ENCODE measurements around the gene TRAPPC11. TPM values are rescaled to one million over a fixed set of nuclear protein-coding genes. Genes with fewer than 3 reads are reported as not detected.

The TRAPPC11 gene
- total RNA-seq, 1 experiment from 2014 or later, result 34.5 TPM

GRCh38 chr4:183746305-183747229, 87.5 kb downstream of the TRAPPC11 start:
- DNase-seq, result no peak
- H3K79me2 ChIP-seq (ENCODE audit: low read length), result no peaks in the 10 kb centered on the region
- H3K36me3 ChIP-seq (ENCODE audit: insufficient read depth, low read length), result no peaks in the 10 kb centered on the region
- no peak overlapping the region for H3K4me2 ChIP-seq (ENCODE audit: low read depth, low read length, poor library complexity, severe bottlenecking)
- H4K20me1 ChIP-seq (ENCODE audit: insufficient read depth, low read depth, low read length), result no peaks in the 10 kb centered on the region
- no peak overlapping the region for H2AFZ ChIP-seq (ENCODE audit: low read length)
- H3K27ac ChIP-seq (ENCODE audit: low read length), result no peak overlapping the region
- H3K27me3 ChIP-seq (ENCODE audit: low read length), result no peaks in the 10 kb centered on the region
- H3K4me1 ChIP-seq (ENCODE audit: low read length), result no peaks in the 10 kb centered on the region
- H3K9ac ChIP-seq (ENCODE audit: low read length), result no peak overlapping the region
- no peaks in the 10 kb centered on the region for H3K9me3 ChIP-seq (ENCODE audit: low read length)
- no peaks in the 10 kb centered on the region for H3K9me2 ChIP-seq (replicated peaks; ENCODE audit: insufficient read depth, low read length)
- H3K4me3 ChIP-seq (ENCODE audit: low read length), result no peak overlapping the region

GRCh38 chr4:183747380-183747779, 88.3 kb downstream of the TRAPPC11 start:
- no peaks in the 10 kb centered on the region for H3K4me1 ChIP-seq (ENCODE audit: low read length)
- no peak for DNase-seq
- no peak overlapping the region for H2AFZ ChIP-seq (ENCODE audit: low read length)
- H3K27ac ChIP-seq (ENCODE audit: low read length), result no peak overlapping the region
- H3K4me3 ChIP-seq (ENCODE audit: low read length), result no peak overlapping the region
- H3K36me3 ChIP-seq (ENCODE audit: insufficient read depth, low read length), result no peaks in the 10 kb centered on the region
- no peaks in the 10 kb centered on the region for H4K20me1 ChIP-seq (ENCODE audit: insufficient read depth, low read depth, low read length)
- no peaks in the 10 kb centered on the region for H3K9me3 ChIP-seq (ENCODE audit: low read length)
- no peaks in the 10 kb centered on the region for H3K9me2 ChIP-seq (replicated peaks; ENCODE audit: insufficient read depth, low read length)
- H3K27me3 ChIP-seq (ENCODE audit: low read length), result no peaks in the 10 kb centered on the region
- H3K9ac ChIP-seq (ENCODE audit: low read length), result no peak overlapping the region
- no peaks in the 10 kb centered on the region for H3K79me2 ChIP-seq (ENCODE audit: low read length)
- no peak overlapping the region for H3K4me2 ChIP-seq (ENCODE audit: low read depth, low read length, poor library complexity, severe bottlenecking)

GRCh38 chr4:183747931-183748670, 89.0 kb downstream of the TRAPPC11 start:
- no peaks in the 10 kb centered on the region for H3K9me3 ChIP-seq (ENCODE audit: low read length)
- no peaks in the 10 kb centered on the region for H3K36me3 ChIP-seq (ENCODE audit: insufficient read depth, low read length)
- no peak overlapping the region for H3K4me2 ChIP-seq (ENCODE audit: low read depth, low read length, poor library complexity, severe bottlenecking)
- H3K9ac ChIP-seq (ENCODE audit: low read length), result no peak overlapping the region
- no peak overlapping the region for H3K27ac ChIP-seq (ENCODE audit: low read length)
- H3K27me3 ChIP-seq (ENCODE audit: low read length), result no peaks in the 10 kb centered on the region
- no peak overlapping the region for H2AFZ ChIP-seq (ENCODE audit: low read length)
- H4K20me1 ChIP-seq (ENCODE audit: insufficient read depth, low read depth, low read length), result no peaks in the 10 kb centered on the region
- no peaks in the 10 kb centered on the region for H3K79me2 ChIP-seq (ENCODE audit: low read length)
- no peaks in the 10 kb centered on the region for H3K4me1 ChIP-seq (ENCODE audit: low read length)
- H3K9me2 ChIP-seq (replicated peaks; ENCODE audit: insufficient read depth, low read length), result no peaks in the 10 kb centered on the region
- DNase-seq, result no peak
- no peak overlapping the region for H3K4me3 ChIP-seq (ENCODE audit: low read length)

- Histone ChIP-seq H3K36me3 (ENCODE audit: insufficient read depth, low read length) (no peaks in the 10 kb centered on the region), H3K4me1 (ENCODE audit: low read length) (no peaks in the 10 kb centered on the region), H3K4me2 (ENCODE audit: low read depth, low read length, poor library complexity, severe bottlenecking) (no peak overlapping the region), H2AFZ (ENCODE audit: low read length) (no peak overlapping the region), H3K9me2 (replicated peaks; ENCODE audit: insufficient read depth, low read length) (no peaks in the 10 kb centered on the region), H3K27ac (ENCODE audit: low read length) (no peak overlapping the region), H3K27me3 (ENCODE audit: low read length) (no peaks in the 10 kb centered on the region), H3K4me3 (ENCODE audit: low read length) (no peak overlapping the region), H3K9me3 (ENCODE audit: low read length) (no peaks in the 10 kb centered on the region), H3K9ac (ENCODE audit: low read length) (no peak overlapping the region), H4K20me1 (ENCODE audit: insufficient read depth, low read depth, low read length) (no peaks in the 10 kb centered on the region), H3K79me2 (ENCODE audit: low read length) (no peaks in the 10 kb centered on the region)
- no peak for DNase-seq
Measured at GRCh38 chr4:183751106-183751505, 92.0 kb downstream of the TRAPPC11 start.

GRCh38 chr4:183755596-183755995, 96.5 kb downstream of the TRAPPC11 start:
- Histone ChIP-seq H3K4me2 (ENCODE audit: low read depth, low read length, poor library complexity, severe bottlenecking) (no peak overlapping the region), H3K9ac (ENCODE audit: low read length) (no peak overlapping the region), H4K20me1 (ENCODE audit: insufficient read depth, low read depth, low read length) (no peaks in the 10 kb centered on the region), H3K9me3 (ENCODE audit: low read length) (no peaks in the 10 kb centered on the region), H3K27ac (ENCODE audit: low read length) (no peak overlapping the region), H3K27me3 (ENCODE audit: low read length) (no peaks in the 10 kb centered on the region), H3K9me2 (replicated peaks; ENCODE audit: insufficient read depth, low read length) (no peaks in the 10 kb centered on the region), H2AFZ (ENCODE audit: low read length) (no peak overlapping the region), H3K4me1 (ENCODE audit: low read length) (no peaks in the 10 kb centered on the region), H3K36me3 (ENCODE audit: insufficient read depth, low read length) (no peaks in the 10 kb centered on the region), H3K4me3 (ENCODE audit: low read length) (no peak overlapping the region), H3K79me2 (ENCODE audit: low read length) (no peaks in the 10 kb centered on the region)
- no peak for DNase-seq

- H3K36me3 ChIP-seq (ENCODE audit: insufficient read depth, low read length), result no peaks in the 10 kb centered on the region
- no peaks in the 10 kb centered on the region for H3K9me3 ChIP-seq (ENCODE audit: low read length)
- H4K20me1 ChIP-seq (ENCODE audit: insufficient read depth, low read depth, low read length), result no peaks in the 10 kb centered on the region
- H3K79me2 ChIP-seq (ENCODE audit: low read length), result no peaks in the 10 kb centered on the region
- no peak overlapping the region for H3K4me3 ChIP-seq (ENCODE audit: low read length)
- no peak for DNase-seq
- H3K27ac ChIP-seq (ENCODE audit: low read length), result no peak overlapping the region
- no peaks in the 10 kb centered on the region for H3K4me1 ChIP-seq (ENCODE audit: low read length)
- H3K9me2 ChIP-seq (replicated peaks; ENCODE audit: insufficient read depth, low read length), result no peaks in the 10 kb centered on the region
- H2AFZ ChIP-seq (ENCODE audit: low read length), result no peak overlapping the region
- no peak overlapping the region for H3K4me2 ChIP-seq (ENCODE audit: low read depth, low read length, poor library complexity, severe bottlenecking)
- no peaks in the 10 kb centered on the region for H3K27me3 ChIP-seq (ENCODE audit: low read length)
- no peak overlapping the region for H3K9ac ChIP-seq (ENCODE audit: low read length)
Measured at GRCh38 chr4:183757060-183757459, 98.0 kb downstream of the TRAPPC11 start.

- Histone ChIP-seq H3K27ac (ENCODE audit: low read length) (no peak overlapping the region), H3K9me2 (replicated peaks; ENCODE audit: insufficient read depth, low read length) (no peaks in the 10 kb centered on the region), H3K79me2 (ENCODE audit: low read length) (no peaks in the 10 kb centered on the region), H3K9me3 (ENCODE audit: low read length) (no peaks in the 10 kb centered on the region), H3K4me2 (ENCODE audit: low read depth, low read length, poor library complexity, severe bottlenecking) (no peak overlapping the region), H3K4me3 (ENCODE audit: low read length) (no peak overlapping the region), H4K20me1 (ENCODE audit: insufficient read depth, low read depth, low read length) (no peaks in the 10 kb centered on the region), H3K9ac (ENCODE audit: low read length) (no peak overlapping the region), H2AFZ (ENCODE audit: low read length) (no peak overlapping the region), H3K4me1 (ENCODE audit: low read length) (no peaks in the 10 kb centered on the region), H3K36me3 (ENCODE audit: insufficient read depth, low read length) (no peaks in the 10 kb centered on the region), H3K27me3 (ENCODE audit: low read length) (no peaks in the 10 kb centered on the region)
- no peak for DNase-seq
Measured at GRCh38 chr4:183758061-183758757, 99.1 kb downstream of the TRAPPC11 start.
